BLaER1 treated with 17β-estradiol and CSF1 and Interleukin-3, amounts not matched to agents 10 nM and 100 nM (cell line): ENCODE measurements around the gene OBSCN.

Experiments
- H3K27ac ChIP-seq, 11 experiments: shearing (Covaris generic); formaldehyde crosslinking; 2 replicates each; pipeline ENCODE4 v1.8.1; 2022
- H3K27me3 ChIP-seq, 11 experiments: shearing (Covaris generic); formaldehyde crosslinking; 2 replicates each; pipeline ENCODE4 v1.8.1; 2022
- H3K36me3 ChIP-seq, 11 experiments: shearing (Covaris generic); formaldehyde crosslinking; 2 replicates each; pipeline ENCODE4 v1.8.1; 2022
- H3K4me1 ChIP-seq, 10 experiments: shearing (Covaris generic); formaldehyde crosslinking; 2 replicates each; pipeline ENCODE4 v1.8.1; 2022
- H3K4me2 ChIP-seq, 11 experiments: shearing (Covaris generic); formaldehyde crosslinking; 2 replicates each; pipeline ENCODE4 v1.8.1; 2022
- H3K4me3 ChIP-seq, 10 experiments: shearing (Covaris generic); formaldehyde crosslinking; 2 replicates each; pipeline ENCODE4 v1.8.1; 2022
- H3K9ac ChIP-seq, 11 experiments: shearing (Covaris generic); formaldehyde crosslinking; 2 replicates each; pipeline ENCODE4 v1.8.1; 2022
- H3K9me3 ChIP-seq, 11 experiments: shearing (Covaris generic); formaldehyde crosslinking; replicated peaks in 1 of 11; 2 replicates each; pipeline ENCODE4 v1.8.1; 2022
- H4K20me1 ChIP-seq, 11 experiments: shearing (Covaris generic); formaldehyde crosslinking; 2 replicates each; pipeline ENCODE4 v1.8.1; 2022
- Cebpa-rat ChIP-seq, 11 experiments: shearing (Covaris generic); IDR thresholded peaks; 2 replicates each; pipeline ENCODE4 v1.8.1; 2022

OBSCN gene

DNA sequence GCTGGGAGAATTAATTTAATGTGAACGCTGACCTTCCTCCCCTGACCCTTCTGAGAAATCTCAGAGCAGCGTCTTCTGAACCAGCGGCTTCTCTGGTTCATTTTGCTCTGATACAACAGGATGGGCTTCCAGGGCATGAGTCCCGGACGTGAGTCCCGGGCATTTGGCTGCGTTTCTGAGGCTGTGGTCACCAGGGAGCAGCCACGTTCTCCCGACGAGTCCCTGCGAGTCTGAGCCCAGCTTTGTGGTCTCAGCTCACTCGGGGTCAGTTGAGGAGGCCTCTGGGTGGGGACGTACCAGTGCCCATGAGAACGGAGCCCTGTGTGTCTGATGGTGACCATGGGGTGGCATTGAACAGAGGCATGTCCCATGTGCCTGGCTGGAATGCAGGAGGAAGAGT lies 17.7 kb upstream of the OBSCN start:
- H3K36me3 ChIP-seq, result no peaks in the 10 kb centered on the region
- no peak overlapping the region for H3K4me3 ChIP-seq
- H3K4me1 ChIP-seq, result no peaks in the 10 kb centered on the region
- no peak for TF ChIP-seq Cebpa-rat (IDR thresholded peaks at IDR 0.05)
- H3K9ac ChIP-seq, result no peak overlapping the region
- H3K27me3 ChIP-seq, result no peaks in the 10 kb centered on the region
- H3K9me3 ChIP-seq, result peaks cover 0 to 13% (median 7%) of the 10 kb centered on the region in 11 experiments; a peak in 12 of 22 replicates
- H4K20me1 ChIP-seq, result peaks cover 0 to 8% (median 0%) of the 10 kb centered on the region in 11 experiments; a peak in 2 of 22 replicates
- H3K4me2 ChIP-seq, result no peak overlapping the region
- H3K27ac ChIP-seq, result no peak overlapping the region

DNA sequence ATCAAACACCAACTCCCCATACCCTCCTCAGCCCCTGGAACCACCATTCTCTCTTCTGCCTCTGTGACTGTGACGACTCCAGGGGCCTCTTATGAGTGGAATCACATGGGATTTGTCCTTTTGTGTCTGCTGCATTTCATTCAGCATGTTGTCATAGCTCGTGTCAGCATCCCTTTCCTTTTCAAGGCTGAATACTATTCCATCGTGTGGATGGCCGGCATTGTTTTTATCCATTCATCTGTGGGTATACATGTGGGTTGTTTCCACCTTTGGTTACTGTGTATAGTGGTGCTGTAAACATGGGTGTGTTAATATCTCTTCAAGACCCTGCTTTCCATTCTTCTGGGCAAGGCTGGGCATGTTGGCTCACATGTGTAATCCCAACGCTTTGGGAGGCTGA lies 17.1 kb upstream of the OBSCN start:
- Histone ChIP-seq H3K9ac (no peak overlapping the region), H3K4me2 (no peak overlapping the region), H4K20me1 (peaks cover 0 to 8% (median 0%) of the 10 kb centered on the region in 11 experiments; a peak in 2 of 22 replicates), H3K36me3 (no peaks in the 10 kb centered on the region), H3K9me3 (peaks cover 0 to 13% (median 7%) of the 10 kb centered on the region in 11 experiments; a peak in 12 of 22 replicates), H3K27me3 (no peaks in the 10 kb centered on the region), H3K4me1 (no peaks in the 10 kb centered on the region), H3K27ac (no peak overlapping the region), H3K4me3 (no peak overlapping the region)
- TF ChIP-seq Cebpa-rat (IDR thresholded peaks at IDR 0.05), result no peak

DNA sequence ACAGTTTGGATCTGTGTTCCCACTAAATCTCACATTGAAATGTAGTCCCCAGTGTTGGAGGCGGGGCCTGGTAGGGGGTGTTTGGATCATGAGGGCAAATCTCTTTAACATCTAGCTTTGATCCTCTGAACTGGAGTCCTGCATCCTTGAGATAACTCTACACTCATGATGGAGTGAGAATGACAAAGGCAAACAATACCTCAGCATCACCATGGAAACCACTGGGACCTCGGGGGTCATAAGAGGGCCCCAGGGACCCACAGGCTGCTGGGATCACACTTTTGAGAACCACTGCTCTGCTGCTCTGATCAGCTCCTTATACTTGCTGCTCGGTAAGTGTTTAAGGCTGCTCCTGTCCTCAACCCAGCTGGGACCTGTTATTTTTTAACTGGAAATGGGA lies 13.4 kb upstream of the OBSCN start:
- Histone ChIP-seq H4K20me1 (peaks cover 0 to 8% (median 0%) of the 10 kb centered on the region in 11 experiments; a peak in 2 of 22 replicates), H3K27ac (no peak overlapping the region), H3K4me2 (no peak overlapping the region), H3K36me3 (peaks cover 0 to 16% (median 8%) of the 10 kb centered on the region in 11 experiments; a peak in 9 of 22 replicates), H3K9ac (no peak overlapping the region), H3K9me3 (peaks cover 12 to 22% (median 18%) of the 10 kb centered on the region in 11 experiments), H3K4me1 (no peaks in the 10 kb centered on the region), H3K27me3 (no peaks in the 10 kb centered on the region), H3K4me3 (no peak overlapping the region)
- no peak for TF ChIP-seq Cebpa-rat (IDR thresholded peaks at IDR 0.05)

DNA sequence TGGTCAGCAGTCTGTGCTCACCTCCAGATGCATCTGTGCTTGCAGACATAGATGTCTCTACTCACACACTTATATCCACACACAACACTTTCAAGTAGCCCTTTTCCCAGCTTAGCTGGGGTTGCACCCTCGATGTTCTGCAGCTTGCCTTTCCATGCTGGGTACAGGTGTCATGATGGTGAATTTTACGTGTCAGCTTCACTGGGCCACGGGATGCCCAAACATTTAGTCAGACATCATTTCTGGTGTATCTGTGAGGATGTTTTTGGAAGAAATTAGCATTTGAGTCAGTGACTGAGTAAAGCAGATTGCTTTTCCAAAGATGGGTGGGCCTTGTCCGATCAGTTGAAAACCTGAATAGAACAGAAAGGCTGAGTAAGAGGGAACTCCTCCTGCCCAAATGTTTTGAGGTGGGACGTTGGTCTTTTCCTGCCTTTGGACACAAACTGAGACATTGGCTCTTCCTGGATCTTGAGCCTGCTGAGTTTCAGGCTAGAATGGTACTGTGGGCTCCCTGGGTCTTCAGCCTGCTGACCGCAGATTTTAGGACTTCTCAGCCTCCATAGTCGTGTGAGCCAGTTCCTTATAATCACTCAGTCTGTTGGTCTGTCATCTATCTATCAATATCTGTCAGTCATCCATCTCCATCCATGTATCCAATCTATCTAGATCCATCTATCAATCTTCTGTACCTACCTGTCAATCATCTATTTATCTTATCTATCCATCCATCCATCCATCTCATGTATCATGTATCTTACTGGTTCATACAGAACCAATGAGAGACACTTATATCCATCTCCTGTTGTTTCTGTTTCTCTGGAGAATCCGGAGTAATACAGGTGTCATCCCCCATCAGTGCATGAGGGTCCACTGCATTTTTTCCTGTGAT lies 12.7 kb upstream of the OBSCN start:
- H3K4me1 ChIP-seq, result no peaks in the 10 kb centered on the region
- no peak for TF ChIP-seq Cebpa-rat (IDR thresholded peaks at IDR 0.05)
- H3K4me2 ChIP-seq, result no peak overlapping the region
- H3K27me3 ChIP-seq, result no peaks in the 10 kb centered on the region
- H3K27ac ChIP-seq, result no peak overlapping the region
- peaks cover 0 to 8% (median 0%) of the 10 kb centered on the region in 11 experiments; a peak in 2 of 22 replicates for H4K20me1 ChIP-seq
- no peak overlapping the region for H3K9ac ChIP-seq
- no peak overlapping the region for H3K4me3 ChIP-seq
- H3K36me3 ChIP-seq, result peaks cover 0 to 20% (median 8%) of the 10 kb centered on the region in 11 experiments; a peak in 10 of 22 replicates
- peaks cover 20 to 30% (median 25%) of the 10 kb centered on the region in 11 experiments for H3K9me3 ChIP-seq

DNA sequence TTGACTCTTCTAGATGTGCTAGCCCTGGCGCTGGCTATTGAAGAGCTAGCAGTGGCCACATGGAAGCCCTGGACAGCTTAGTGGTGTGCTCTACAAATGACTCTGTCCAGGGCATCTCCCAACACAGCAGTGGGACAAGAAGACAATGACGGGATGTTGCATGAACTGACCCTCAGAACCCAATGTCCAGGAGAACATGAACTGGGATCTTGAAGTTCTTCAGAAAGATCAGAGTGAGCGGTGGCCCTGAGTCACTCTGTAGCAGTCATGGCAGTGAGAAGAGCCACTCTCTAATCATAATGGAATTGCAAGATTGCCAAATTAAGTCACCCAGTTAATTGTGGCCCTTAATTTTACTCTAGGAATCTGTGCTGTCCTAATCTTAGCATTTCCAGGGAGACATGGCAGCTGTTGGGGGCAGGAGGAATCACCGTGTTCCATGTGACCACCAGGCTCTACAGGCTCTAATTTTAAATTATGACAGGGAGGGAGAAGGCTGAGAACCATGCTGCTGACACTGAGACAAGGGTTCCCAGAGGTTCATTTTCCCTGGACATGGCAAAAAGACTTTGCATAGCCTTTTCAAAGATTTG lies 10.2 kb upstream of the OBSCN start:
- no peak for TF ChIP-seq Cebpa-rat (IDR thresholded peaks at IDR 0.05)
- H3K9me3 ChIP-seq, result peaks cover 23 to 30% (median 27%) of the 10 kb centered on the region in 11 experiments
- no peak overlapping the region for H3K4me2 ChIP-seq
- no peak overlapping the region for H3K4me3 ChIP-seq
- H3K36me3 ChIP-seq, result peaks cover 0 to 21% (median 8%) of the 10 kb centered on the region in 11 experiments; a peak in 10 of 22 replicates
- peaks cover 0 to 1% (median 0%) of the 10 kb centered on the region in 11 experiments; a peak in 1 of 22 replicates for H4K20me1 ChIP-seq
- no peak overlapping the region for H3K9ac ChIP-seq
- peaks cover 0 to 7% (median 0%) of the 10 kb centered on the region in 10 experiments; a peak in 2 of 20 replicates for H3K4me1 ChIP-seq
- H3K27ac ChIP-seq, result no peak overlapping the region
- H3K27me3 ChIP-seq, result no peaks in the 10 kb centered on the region

DNA sequence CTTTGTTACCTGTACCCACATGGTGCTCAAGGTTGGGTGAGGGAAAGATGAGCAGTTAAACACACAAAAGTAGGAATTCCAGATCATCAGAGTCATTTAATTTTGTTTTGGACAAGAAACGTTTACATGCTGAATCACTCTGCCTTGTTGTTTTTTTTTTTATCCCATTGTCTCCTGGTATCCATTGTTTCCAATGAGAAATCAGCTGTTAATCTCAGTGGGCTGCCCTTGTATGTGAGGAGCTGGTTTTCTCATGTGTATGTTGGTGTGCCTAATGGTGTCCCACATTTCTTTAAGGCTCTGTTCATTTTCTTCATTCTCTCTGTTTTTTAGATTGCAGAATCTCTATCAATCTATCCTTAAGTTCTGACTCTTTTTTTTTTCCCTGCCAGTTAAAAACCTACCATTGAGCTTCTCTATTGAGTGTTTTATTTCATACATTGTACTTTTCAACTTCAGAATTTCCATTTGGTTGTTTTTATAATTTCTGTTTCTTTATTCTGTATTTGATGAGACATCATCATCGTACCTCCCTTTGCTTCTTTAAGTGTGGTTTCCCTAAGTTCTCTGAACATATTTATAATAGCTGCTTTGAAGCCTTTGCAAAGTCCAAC lies 8.8 kb upstream of the OBSCN start:
- Histone ChIP-seq H3K9me3 (peaks cover 23 to 30% (median 27%) of the 10 kb centered on the region in 11 experiments), H3K36me3 (peaks cover 0 to 21% (median 8%) of the 10 kb centered on the region in 11 experiments; a peak in 10 of 22 replicates), H4K20me1 (no peaks in the 10 kb centered on the region; a peak in 1 of 22 replicates), H3K4me1 (peaks cover 0 to 7% (median 0%) of the 10 kb centered on the region in 10 experiments; a peak in 2 of 20 replicates), H3K4me2 (no peak overlapping the region), H3K4me3 (no peak overlapping the region), H3K27me3 (no peaks in the 10 kb centered on the region), H3K27ac (no peak overlapping the region), H3K9ac (no peak overlapping the region)
- no peak for TF ChIP-seq Cebpa-rat (IDR thresholded peaks at IDR 0.05)

DNA sequence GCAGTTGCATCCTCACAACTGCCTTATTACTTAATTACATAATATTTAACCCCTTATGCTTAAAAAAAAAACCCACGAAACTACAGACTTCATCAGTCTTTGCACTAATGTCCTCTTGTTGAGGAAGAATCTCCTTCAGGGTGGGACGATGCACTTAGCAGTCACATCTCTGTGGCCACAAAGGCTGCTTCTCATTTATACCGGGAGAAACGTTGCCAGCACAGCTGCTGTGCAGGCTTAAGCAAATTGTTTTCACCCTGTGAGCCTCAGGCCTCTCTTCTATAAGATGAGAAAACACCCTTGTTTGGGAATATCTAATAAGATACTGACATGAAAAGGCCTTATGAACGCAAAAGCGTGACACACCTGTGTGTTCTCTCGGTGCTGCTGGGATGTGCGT lies 2.9 kb upstream of the OBSCN start:
- no peaks in the 10 kb centered on the region for H3K27me3 ChIP-seq
- no peak overlapping the region for H3K4me2 ChIP-seq
- H3K27ac ChIP-seq, result no peak overlapping the region
- no peak for TF ChIP-seq Cebpa-rat (IDR thresholded peaks at IDR 0.05)
- H3K36me3 ChIP-seq, result peaks cover 0 to 3% (median 0%) of the 10 kb centered on the region in 11 experiments; a peak in 1 of 22 replicates
- H4K20me1 ChIP-seq, result peaks cover 0 to 9% (median 0%) of the 10 kb centered on the region in 11 experiments; a peak in 4 of 22 replicates
- no peak overlapping the region for H3K9ac ChIP-seq
- no peak overlapping the region for H3K4me3 ChIP-seq
- H3K4me1 ChIP-seq, result peaks cover 0 to 15% (median 0%) of the 10 kb centered on the region in 10 experiments; a peak in 6 of 20 replicates
- H3K9me3 ChIP-seq, result peaks cover 1 to 6% (median 4%) of the 10 kb centered on the region in 11 experiments; a peak in 18 of 22 replicates

DNA sequence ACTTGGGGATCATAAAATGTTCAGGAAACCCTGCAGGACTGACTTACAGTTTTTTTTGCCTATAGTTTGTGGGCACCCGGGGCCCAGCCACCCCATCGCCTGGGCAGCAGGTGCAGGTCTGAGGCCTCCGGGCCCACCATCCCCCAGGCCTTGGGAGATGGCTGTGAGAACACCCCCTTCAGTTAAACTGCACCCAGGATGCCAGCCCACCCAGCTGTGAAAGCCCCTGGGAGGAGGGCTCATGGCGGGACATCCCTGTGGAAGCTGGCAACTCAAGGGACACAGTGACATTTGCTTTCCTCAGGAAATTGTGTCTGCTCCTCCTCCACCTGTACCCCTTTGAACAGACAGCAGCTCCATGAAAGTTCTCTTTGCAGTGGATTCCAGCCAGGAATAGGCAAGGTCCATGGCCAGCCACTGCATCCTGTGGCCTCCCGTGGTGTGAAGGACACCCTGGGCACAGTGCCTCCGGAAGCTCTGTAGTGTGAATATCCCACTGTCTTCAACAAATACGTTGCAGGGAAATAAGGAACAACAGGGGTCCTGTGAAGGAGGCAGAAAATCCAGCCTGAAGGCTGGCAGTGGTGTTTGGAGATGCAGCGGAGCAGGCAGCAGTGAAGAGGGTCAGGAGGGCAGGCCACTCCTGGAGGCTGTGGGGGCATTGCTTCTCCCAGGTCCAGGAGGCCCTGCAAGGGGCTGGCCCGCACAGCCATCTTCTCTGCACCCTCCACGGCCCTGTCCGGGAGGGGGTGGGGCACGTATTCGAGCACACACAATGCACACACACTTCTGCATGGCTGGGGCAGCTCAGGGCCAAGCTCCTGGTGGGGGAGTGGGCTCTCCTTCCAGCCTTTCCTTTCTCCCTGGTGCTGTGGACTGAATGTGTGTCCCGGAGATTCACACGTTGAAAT lies 2.1 kb upstream of the OBSCN start:
- H3K4me3 ChIP-seq, result no peak overlapping the region
- peaks cover 0 to 12% (median 0%) of the 10 kb centered on the region in 10 experiments; a peak in 6 of 20 replicates for H3K4me1 ChIP-seq
- H3K27ac ChIP-seq, result no peak overlapping the region
- H3K9me3 ChIP-seq, result no peaks in the 10 kb centered on the region
- no peaks in the 10 kb centered on the region for H3K27me3 ChIP-seq
- H3K36me3 ChIP-seq, result no peaks in the 10 kb centered on the region
- H3K4me2 ChIP-seq, result peak overlapping the region in 2 of 11 experiments; percentile 18 to 28; a peak in 1 of 22 replicates
- 0 out of 22 replicates have a peak overlapping the region, but pooled peaks of 1 of the 11 experiments have one; percentile 4 for H3K9ac ChIP-seq
- H4K20me1 ChIP-seq, result peaks cover 0 to 14% (median 0%) of the 10 kb centered on the region in 11 experiments; a peak in 5 of 22 replicates
- no peak for TF ChIP-seq Cebpa-rat (IDR thresholded peaks at IDR 0.05)
